IPS-18c (cell line): Measurements from ENCODE around the gene JPH4.

Experiments used
- H3K4me3 ChIP-seq: 2 replicates; pipeline ENCODE4 v1.7.0; 2013; ENCODE audit warnings: low read depth, mild to moderate bottlenecking, low read length, moderate library complexity; ENCODE audit not compliant: insufficient read depth
- H3K9me3 ChIP-seq: one replicate; pipeline ENCODE4 v1.6.1; 2013; ENCODE audit warnings: mild to moderate bottlenecking, low read length, moderate library complexity; ENCODE audit not compliant: control insufficient read depth, insufficient read depth

The JPH4 gene

DNA sequence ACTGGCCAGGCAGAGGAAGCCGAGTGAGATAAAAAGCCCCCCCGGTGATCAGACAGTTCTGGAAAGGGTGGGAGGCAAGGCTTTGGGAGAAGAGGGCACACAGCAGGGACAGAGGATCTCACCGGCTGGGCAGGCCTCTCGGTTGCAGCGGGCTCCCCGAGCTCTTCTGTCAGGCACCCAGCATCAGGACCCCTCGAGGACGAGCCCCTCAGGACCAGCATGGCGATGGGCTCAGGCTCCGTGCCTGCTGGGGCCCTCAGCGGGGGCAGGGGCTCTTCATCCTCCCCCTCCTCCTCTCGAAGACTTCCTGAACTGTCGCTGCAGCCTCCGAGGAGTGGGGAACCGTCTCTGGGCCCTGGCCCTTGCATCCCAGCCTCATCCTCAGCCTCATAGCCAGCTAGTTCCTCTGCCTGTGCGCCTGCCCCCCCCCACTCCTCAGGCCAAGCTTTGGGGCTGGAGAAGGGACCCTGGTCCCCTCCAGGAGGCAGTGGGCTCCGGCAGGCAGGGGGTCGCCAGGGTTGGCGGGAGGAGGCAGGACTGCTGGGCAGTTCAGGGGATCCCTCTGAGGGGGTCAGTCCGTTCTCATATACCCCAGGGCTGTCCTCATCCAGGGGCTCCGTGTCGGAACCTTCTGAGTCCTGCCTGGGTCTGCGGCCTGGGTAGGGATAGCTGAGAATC lies 7.6 kb downstream of the JPH4 start:
- no peaks in the 10 kb centered on the region for H3K9me3 ChIP-seq
- no peak overlapping the region for H3K4me3 ChIP-seq

DNA sequence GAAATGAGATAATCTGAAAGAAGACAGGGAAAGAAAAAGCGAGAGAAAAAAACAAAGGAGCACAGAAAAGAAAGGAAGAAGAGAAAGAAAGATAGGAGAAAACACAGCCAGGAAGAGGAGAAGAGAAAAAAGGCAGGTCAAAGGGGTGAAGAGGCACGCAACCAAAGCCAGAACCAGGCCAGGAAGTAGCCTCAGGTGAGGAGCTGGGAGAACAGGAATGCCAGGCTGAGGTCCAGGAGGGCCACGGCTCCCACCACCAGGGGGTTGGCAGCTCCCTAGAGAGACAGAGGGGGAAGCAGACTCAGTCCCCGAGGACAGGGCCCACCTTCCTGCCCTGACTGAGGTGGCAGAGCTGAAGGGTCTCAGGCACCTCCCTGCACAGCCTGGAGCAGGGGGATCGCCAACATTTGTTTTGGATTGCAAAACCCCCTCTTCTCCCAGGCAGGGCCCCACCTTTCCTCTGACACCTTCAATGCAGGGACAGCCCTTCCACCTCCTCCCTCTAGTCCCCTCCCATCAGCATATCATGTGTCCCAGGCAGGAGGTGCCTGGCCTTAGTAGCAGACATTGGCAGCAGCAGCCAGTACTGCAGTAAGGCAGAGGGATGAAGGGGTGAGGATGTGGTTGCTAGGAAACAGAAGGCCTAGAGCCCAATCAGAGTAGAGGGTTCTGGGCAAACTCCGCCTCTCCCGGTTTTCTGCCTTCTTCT lies 9.0 kb downstream of the JPH4 start:
- H3K4me3 ChIP-seq = no peak overlapping the region
- H3K9me3 ChIP-seq = no peaks in the 10 kb centered on the region

DNA sequence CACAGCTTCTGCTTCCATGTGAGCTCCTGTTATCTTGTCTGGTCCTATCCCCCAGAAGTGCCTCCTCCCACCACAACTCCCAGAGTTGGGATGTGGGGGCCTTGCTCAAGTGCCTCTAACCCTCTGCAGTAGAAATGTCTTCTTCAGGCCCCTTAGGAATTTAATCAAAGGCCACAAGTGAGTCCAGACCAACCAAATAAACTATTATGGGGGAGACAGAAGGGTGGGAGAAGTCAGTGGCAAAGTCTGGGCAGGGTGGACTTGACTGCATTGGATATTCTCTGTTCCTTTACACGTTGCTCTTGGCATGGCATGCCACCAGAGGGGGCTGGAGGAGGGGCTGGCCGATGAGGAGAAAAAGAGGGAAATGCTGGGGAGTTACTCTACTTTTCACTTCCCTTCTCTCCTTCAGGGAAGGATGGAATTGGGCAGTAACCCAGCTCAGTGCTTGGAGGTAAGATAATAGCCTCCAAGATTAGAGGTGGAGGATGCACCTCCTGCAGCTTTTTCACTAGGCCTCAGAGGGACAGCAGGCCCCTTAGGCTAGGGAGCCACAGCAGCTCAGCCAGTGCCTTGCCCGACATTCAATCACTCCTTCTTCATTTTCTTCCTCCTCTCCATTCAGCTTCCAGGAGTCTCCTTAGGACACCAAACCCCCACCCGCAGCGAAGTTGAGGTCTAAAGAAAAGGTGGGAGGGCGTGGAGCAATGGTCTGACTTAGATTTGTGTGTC lies 9.8 kb downstream of the JPH4 start:
- H3K4me3 ChIP-seq = no peak overlapping the region
- H3K9me3 ChIP-seq = peaks cover 2% of the 10 kb centered on the region

DNA sequence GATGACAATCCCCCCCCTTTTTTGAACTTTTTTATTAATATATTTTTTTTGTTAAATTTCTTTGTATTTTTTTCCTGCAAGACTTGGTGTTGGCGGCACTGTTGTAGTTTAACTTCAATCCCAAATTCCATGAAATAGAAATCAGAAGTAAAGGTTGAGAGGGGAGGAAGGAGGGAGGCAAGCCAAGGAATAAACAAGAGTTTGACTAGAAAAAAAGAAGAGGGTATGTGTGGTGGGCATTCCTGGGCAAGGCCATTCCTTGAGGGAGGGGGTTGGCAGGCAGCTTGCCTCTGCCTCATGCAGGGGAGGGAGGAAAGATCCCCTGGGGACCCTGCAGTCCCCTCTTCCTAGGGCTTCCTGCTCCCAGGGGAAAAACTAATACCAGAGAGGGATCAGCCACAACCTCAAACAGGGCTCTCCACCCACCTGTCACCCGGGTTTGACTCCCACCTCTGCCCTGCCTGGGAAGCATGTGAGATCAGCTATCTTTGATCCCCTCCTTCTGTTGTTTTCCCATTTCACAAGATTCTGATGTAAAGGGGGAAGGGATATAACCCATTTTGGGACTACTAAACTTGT lies 10.5 kb downstream of the JPH4 start:
- Histone ChIP-seq H3K9me3 (peaks cover 2% of the 10 kb centered on the region), H3K4me3 (peak overlapping the region; percentile 93; the same call in 1 of the 2 replicates)

DNA sequence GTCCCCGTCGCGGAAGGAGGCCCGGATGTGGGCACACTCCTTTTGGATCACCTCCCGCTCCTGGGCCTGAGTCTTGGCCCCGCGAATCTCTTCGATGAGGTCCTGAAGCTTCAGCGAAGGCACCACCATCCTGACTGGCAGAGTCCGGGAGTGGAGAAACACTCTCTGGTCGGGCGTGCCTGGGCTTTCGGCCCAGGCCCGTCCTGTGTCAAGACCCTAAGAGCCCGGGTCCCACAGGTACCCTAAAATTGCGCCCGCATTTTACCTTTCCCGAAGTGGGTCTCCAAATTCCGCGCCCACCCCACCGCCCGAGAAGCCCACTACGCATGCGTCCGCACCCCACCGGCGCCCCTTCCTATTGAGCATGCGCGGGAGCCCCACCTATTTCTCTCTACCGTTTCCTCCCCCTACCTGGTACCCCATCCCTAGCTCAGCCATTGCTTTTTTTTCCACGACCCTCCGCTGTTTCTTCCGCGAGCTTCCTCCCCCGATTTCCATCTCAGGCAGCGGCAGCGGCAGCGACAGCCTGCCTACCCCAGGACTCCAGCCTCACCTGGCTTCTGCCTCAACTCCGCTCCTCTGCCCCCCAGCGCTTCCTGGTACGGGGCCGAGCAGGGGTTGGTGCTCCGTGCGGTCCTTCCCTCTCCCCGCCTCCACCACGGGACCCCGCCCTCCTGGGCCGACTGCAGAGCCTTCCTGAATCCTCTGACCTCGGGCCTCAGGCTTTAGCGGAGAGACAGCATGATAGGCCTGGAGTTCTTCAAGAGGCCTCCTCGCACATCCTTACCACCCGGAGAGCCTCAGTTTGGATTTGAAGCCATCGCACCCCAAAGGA lies 11.2 kb downstream of the JPH4 start, which contains the start of gene AP1G2:
Gene AP1G2, minus strand, starts transcription at position 606 of the 835 bp plus-strand sequence. Its CDS starts 477 bp downstream, at position 129.
- peaks cover 2% of the 10 kb centered on the region for H3K9me3 ChIP-seq
- peak within 1 kb of the TSS; percentile 93 for H3K4me3 ChIP-seq

DNA sequence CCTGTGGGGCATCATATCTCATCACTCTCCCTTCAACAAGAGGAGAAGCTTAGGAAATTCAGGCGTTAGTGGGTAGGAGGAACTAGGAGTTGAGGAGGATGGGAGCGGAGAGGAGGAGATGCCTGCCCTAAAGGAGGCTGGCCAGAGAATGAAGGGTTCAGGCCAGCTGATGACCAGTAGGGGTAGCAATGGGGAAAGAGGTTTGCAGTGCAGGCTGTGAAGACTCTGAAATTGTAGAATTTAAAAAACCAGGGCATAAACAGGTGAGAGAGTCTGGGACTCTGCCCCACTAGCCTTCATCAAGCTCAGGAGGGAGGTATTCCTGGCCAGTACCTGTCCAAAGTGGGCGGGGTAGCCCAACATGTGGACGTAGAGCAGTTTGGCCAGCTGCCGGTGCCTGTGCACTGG lies 11.8 kb downstream of the JPH4 start:
- Histone ChIP-seq H3K4me3 (peak overlapping the region; percentile 93), H3K9me3 (peaks cover 2% of the 10 kb centered on the region)

DNA sequence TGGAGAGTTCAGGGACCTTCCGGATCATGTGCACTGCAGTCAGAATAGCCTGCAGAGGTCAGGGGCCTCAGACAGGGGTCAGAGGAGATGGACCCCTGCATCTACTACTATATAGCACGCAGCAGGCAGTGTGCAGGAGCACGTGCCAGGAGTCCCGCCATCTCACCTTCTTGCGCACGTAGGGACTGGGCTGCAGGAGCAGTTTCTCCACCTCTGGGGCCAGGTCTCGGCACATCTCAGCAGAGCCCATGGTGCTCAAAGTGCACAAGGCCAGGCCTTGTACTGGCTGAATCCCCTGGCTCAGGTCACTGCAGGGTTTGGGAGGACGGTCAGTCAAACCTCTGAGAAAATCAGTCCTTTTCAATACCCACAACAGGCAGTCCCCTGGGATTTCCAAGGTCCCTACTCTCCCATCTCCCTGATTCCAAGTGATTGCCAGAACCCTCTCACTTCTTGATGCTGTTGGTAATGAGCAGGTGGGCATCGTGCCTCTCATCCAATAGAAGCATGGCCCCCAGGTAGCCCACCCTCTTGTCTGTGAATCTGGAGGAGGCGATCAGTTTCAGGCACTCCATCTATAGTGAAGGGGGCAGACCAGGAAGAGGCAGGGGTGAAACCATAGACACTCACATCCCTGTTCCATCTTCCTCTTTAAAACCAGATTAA lies 12.3 kb downstream of the JPH4 start:
- no peak overlapping the region; the same call in 1 of the 2 replicates for H3K4me3 ChIP-seq
- H3K9me3 ChIP-seq = peaks cover 2% of the 10 kb centered on the region

DNA sequence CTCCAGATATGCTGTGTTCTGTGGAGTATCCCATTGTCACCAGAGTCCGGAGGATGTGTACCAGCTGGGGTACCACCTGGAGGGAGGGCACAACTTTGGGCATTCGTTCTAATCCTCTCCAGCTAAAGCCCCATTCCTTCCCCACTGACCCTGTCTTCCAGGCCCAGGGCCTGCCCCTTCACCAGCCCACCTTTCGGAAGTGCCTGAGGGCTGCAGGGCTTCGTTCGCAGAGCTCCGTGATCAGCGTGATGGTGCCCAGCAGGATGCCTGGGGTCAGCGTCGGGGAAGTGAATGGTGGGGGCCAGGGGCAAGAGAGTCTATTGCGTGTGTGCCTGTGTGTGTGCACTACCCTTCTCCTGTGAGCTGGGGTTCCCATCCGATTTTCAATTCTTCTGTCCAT lies 13.0 kb downstream of the JPH4 start:
- H3K4me3 ChIP-seq = no peak overlapping the region
- peaks cover 2% of the 10 kb centered on the region for H3K9me3 ChIP-seq

DNA sequence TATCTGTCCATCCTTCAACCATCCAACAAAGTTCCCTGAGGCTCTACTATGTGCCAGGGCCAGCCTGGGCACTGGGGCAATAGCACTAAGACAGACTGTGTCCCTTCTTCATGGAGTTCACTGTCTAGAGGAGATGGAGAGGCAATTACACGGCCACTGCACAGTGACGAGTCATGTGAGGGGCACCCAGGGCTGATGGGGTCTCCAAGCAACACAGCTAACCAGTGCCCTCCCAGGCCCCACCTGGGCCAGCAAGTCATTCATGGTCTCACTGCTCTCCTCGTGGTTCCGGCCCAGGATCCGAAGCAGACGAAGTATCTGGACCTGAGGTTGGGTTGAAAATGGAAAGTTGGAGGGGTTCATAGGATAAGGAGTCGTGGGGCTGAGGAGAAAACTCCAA lies 13.7 kb downstream of the JPH4 start:
- no peak overlapping the region for H3K4me3 ChIP-seq
- H3K9me3 ChIP-seq = peaks cover 2% of the 10 kb centered on the region

DNA sequence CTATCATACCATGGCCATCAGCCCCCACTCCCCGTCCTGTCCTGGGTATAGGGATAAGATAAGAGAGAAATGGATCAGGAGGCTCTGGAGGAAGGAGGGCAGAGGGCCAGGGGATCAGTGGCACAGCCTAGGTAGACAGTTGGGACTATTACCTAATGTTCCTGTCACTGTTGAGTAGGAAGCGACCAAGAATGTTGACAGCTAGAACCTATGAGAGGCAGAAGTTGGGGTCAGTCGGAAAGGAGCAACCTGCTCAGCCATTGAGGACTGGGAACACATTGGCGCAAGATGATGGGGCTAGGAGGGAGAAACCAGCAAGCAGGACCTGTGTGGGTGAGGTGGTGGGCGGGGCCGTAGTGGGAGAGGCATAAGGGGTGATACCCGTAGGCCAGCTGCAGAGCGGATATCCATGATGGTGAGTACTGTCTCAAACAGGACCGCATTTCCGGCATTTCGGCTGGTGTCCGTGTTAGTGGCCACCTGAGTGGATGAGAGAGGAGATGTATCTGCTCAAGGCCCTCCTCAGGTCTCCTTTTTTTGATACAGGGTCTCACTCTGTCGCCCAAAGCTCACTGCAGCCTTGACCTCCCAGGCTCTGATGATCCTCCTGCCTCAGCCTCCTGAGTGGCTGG lies 14.3 kb downstream of the JPH4 start:
- peaks cover 2% of the 10 kb centered on the region for H3K9me3 ChIP-seq
- H3K4me3 ChIP-seq = no peak overlapping the region

DNA sequence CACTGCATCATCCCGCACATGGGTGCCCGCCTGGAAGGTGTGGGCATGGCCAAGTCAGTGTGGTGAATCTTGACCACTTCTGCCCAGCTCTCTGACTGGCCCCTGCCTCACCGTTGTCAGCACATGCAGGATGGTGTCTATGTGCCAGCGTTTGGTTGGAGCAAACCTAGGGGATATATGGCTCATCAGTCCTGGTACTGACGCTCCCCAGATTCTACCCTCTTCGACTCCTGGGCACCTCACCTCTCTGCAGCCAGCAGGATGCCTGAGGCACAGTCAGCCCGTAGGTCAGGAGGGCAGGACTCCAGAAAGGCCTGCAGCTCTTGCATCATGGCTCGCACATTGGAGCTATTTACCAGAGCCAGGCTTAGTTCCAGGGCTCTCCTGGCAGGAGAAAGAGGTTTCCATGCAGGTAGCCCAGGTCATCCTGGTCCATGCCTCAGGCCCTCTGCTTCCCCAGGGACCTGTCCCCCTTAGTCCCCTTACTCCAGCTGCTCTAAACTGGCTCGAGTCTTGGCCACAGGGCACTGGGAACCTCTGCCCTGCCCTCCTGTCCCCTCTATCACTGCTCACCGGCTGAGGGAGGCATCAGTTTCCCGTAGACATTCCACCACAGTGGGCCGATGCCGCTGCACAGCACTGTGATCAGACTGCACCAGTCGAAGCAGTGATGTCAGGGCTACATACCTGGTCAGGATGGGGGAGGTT lies 15.0 kb downstream of the JPH4 start:
- Histone ChIP-seq H3K4me3 (no peak overlapping the region), H3K9me3 (peaks cover 2% of the 10 kb centered on the region)

DNA sequence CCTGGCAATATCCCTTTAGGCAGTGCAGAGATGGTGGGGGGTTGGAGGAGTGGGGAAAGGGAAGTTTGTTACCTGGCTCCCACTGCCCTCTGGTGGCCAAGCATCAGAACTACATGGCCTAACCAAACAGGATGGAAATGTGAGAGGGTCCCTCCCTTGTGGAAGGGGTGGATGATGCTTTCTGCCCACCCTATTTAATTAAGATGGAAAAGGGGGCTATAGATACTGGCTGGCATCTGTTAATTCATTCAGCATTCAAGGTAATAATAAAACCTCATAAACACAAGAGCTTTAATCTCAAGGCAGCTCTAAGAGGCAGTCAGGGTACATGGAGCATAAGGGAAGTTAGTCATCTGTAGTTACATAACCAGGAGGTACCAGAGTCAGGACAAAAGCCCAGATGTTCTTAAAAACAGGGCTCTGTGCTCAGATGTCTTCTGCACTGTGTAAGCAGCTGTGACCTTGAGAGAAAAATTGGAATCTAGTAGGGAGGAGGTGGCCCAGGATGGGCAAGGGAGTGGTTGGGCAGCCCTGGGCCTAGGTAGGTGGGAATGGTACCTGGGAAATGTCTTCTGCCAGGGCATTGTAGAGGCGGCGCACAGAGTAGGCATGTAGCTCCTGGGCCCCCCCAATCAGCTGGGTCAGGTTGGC lies 15.6 kb downstream of the JPH4 start:
- Histone ChIP-seq H3K4me3 (no peak overlapping the region), H3K9me3 (peaks cover 2% of the 10 kb centered on the region)

DNA sequence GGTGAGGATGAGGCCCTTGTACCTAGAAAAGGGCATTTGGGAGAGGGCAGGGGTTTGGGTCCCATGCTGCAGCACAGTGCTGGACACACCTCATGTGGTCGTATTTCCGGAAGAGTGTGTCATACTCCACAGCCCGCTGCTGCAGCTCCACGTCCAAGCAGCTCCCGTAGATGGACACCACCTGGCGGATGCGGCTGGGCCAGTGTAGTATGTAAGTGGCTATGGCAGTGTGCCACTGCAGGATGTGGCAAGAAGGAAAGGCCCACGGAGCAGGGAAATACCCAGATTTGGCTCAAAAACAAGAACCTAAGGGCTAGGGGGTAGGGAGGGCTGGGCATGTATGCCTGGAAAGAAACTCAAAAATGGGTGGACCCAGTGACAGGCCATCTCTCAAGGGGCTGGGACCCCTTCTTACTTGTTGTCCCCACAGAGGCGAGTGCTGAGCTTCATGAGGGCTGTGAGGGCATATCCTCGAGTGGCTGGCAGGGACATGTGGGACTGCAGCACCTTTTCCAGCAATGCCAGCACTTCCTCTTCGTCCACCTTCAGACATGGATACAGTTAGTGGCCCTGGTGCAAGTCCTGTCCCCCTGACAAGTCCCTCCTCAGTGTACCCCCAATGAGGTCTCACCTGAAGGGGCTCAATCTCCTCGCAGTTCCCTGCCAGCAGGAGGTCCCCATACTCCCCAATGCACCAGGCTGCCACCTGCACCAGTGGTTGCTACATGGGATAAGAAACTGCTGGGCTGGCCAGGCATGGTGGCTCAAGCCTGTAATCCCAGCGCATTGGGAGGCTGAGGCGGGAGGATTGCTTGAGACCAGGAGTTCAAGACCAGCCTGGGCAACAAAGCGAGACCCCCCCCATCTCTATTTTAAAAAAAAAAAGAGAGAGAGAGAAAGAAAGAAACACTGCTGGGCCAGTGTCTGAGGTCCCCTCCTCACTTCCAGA lies 16.4 kb downstream of the JPH4 start:
- Histone ChIP-seq H3K9me3 (peaks cover 2% of the 10 kb centered on the region), H3K4me3 (no peak overlapping the region)

DNA sequence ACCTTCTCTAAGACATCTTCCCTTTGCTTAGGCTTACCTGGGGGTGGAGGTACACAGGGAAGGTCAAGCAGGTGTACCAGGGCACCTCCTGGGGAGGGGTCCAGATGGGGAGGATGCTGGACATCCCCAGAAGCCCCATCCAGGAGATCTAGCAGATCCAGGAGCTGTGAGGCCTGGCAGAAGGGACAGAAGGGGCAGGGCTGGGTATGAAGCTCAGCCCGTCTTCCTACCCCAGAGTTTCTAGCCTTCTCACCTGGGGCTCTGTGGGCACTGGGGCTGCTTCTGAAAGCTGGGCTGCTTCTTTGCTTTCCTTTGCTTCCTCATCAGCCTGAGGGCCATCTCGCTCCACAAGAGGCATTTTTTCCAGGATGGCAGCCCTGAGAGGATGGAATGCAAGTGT lies 17.3 kb downstream of the JPH4 start:
- Histone ChIP-seq H3K9me3 (peaks cover 2% of the 10 kb centered on the region), H3K4me3 (no peak overlapping the region)
